ENCODE measurements around the gene CCDC9. TPM values are rescaled to one million over a fixed set of nuclear protein-coding genes. Genes with fewer than 3 reads are reported as not detected.

Gene CCDC9
- total RNA-seq, 2 experiments from 2014 or later: 24.4 to 27.0 TPM

DNA sequence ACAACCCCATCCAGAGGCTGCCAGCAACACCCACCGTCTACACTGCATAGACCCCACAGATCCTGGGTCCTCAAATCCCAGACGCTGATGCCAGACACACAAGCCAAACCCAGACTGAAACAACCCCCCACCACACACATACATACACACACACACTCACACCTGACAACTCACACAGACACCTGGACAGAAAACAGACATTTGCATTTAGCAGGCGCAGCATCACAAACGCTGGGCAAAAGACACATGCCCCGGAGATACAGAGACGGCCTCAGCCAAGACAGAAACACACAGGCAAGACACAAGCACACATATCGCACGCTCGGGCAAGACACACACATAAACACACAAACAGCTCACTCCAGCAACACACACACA is 26.7 kb upstream of the CCDC9 start:
- POLR2A ChIA-PET: interaction anchor here (1.0 to 1.5 kb wide), 2 partner anchors 11 to 14 kb away, joined by 3 to 6 read pairs; no protein-coding TSS in a partner anchor
- intact Hi-C loops (cut with micrococcal nuclease): loop anchor here (2.0 to 5.0 kb wide), 2 partner anchors 13 to 42 kb away; no protein-coding TSS in a partner anchor
- CTCF ChIA-PET: interaction anchor here (0.9 to 1.0 kb wide), 2 partner anchors 15 to 17 kb away, joined by 3 to 5 read pairs; no protein-coding TSS in a partner anchor
- peaks cover 24% of the 10 kb centered on the region for H3K4me1 Mint-ChIP-seq (ENCODE audit: low read depth)
- no peak overlapping the region for H3K4me3 Mint-ChIP-seq
- H3K27ac Mint-ChIP-seq: no peak overlapping the region
- TF ChIP-seq CTCF (IDR thresholded peaks at IDR 0.05): no peak
- peaks cover 10% of the 10 kb centered on the region for H3K36me3 Mint-ChIP-seq (ENCODE audit: low read depth)
- no peaks in the 10 kb centered on the region for H3K27me3 Mint-ChIP-seq
- DNase-seq (peak; percentile 48), ATAC-seq (no peak)
- H3K9me3 Mint-ChIP-seq: no peaks in the 10 kb centered on the region

DNA sequence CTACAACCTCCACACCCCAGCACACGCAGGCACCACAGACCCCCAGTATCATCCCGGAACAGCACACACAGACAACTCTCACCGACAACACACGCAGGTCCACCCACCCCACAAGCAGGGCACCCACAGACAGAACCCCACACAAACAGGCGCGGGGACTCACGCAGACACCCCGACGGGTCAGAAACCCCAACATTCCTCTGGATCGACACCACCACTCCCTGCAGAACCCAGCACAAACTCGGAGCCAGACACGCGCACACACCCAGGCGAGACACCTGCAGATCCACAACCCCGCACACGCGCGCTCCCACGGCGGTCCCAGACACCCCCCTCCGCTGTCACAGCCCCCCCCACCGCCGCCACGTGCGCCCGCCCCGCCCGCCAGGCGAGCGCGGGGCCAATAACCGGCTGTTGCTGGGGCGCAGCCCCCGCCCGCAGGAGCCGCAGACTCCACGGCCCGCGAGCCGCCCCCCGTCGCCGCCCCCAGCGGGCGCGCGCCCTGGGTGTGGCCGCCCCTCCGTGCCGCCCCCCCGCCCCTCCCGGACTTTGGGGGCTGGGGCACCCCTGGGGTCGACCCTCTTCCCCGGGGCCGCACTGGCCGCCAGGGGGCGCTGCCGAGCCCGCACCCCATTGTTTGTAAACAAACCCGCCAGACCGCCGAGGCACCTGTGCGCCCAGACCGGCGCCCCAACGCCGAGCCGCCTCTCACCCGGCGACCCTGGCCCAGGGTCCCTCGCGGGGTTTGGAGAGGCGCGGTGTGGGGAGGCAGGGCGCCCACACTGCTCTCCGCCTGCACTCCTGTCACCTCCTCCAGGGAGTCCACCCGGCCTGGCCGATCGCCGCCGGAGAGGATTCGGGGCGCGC is 26.0 kb upstream of the CCDC9 start:
- ATAC-seq: peak; percentile 2
- peak; percentile 99 for TF ChIP-seq CTCF (IDR thresholded peaks at IDR 0.05)
- Mint-ChIP-seq H3K27ac (peak overlapping the region; percentile 23), H3K27me3 (no peaks in the 10 kb centered on the region), H3K4me3 (peak overlapping the region; percentile 54), H3K4me1 (ENCODE audit: low read depth) (peaks cover 24% of the 10 kb centered on the region), H3K36me3 (ENCODE audit: low read depth) (peaks cover 9% of the 10 kb centered on the region), H3K9me3 (no peaks in the 10 kb centered on the region)
- intact Hi-C loops (cut with micrococcal nuclease): no loop called here
- ChIA-PET CTCF (interaction anchor here (0.9 to 1.0 kb wide), 2 partner anchors 14 to 16 kb away, joined by 3 to 5 read pairs; no protein-coding TSS in a partner anchor), POLR2A (interaction anchor here (1.5 kb wide), 1 partner anchor 14 kb away, joined by 6 read pairs; no protein-coding TSS in a partner anchor)
- peak; percentile 87 for DNase-seq

- Mint-ChIP-seq H3K4me3 (peak within 1 kb of the TSS; percentile 65), H3K9me3 (no peaks in the 10 kb centered on the region), H3K27me3 (no peaks in the 10 kb centered on the region), H3K27ac (peak within 1 kb of the TSS; percentile 72), H3K4me1 (ENCODE audit: low read depth) (peaks cover 20% of the 10 kb centered on the region), H3K36me3 (ENCODE audit: low read depth) (peaks cover 4% of the 10 kb centered on the region)
- ChIA-PET POLR2A (no interaction called here), CTCF (no interaction called here)
- ATAC-seq (no peak), DNase-seq (no peak)
- intact Hi-C loops (cut with micrococcal nuclease): no loop called here
- no peak for TF ChIP-seq CTCF (IDR thresholded peaks at IDR 0.05)
Observed at GRCh38 chr19:47230921-47231214, 25.5 kb upstream of the CCDC9 start, which contains the start of gene BBC3. BBC3 (minus strand) TSS chr19:47231199; CDS start chr19:47228431, 2,768 bp downstream.

DNA sequence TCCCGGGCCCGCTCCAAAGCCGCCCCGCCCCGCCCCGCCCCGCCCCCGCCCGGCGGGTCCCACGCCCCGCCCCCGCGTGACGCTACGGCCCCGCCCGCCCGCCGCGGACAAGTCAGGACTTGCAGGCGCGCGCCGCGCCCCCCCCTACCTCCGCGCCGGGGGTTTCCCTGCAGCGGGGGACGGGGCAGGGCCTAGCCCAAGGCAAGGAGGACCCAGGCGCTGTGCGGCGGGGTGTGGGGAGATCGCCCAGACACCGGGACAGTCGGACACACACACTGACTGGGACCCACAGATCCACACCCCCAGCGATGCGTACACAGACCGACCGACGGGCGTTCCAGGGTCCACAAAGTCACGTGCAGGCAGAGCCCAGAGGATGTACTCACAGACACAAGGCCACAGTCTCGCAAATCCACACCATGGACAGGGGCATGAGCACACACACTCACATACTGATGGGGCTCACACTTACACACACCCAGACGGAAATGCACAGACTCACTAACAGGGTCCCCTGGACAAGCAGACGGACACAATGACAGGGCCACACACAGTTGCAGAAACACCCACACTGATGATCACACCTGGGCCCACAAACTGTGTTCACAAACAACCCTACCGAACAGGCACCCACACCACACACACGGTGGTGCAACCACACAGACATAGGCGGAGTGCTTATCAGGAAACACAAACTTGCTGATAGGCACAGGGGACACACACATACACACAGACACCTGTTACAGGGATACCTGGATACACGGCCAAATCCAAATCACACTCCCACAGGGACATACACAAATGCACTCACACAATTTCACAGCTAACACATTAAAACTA is 24.9 kb upstream of the CCDC9 start:
- Mint-ChIP-seq H3K4me3 (peak overlapping the region; percentile 65), H3K27me3 (no peaks in the 10 kb centered on the region), H3K36me3 (ENCODE audit: low read depth) (peaks cover 4% of the 10 kb centered on the region), H3K9me3 (no peaks in the 10 kb centered on the region), H3K4me1 (ENCODE audit: low read depth) (peaks cover 20% of the 10 kb centered on the region), H3K27ac (peak overlapping the region; percentile 72)
- ATAC-seq: peak; percentile 59
- intact Hi-C loops (cut with micrococcal nuclease): no loop called here
- peak; percentile 93 for DNase-seq
- ChIA-PET POLR2A (interaction anchor here (1.0 to 3.4 kb wide), 5 partner anchors 10 to 45 kb away, joined by 3 to 36 read pairs (median 6); partner anchors contain the start of gene CCDC9), CTCF (interaction anchor here (1.0 to 2.4 kb wide), 5 partner anchors 11 to 218 kb away, joined by 4 to 18 read pairs (median 7); no protein-coding TSS in a partner anchor)
- no peak for TF ChIP-seq CTCF (IDR thresholded peaks at IDR 0.05)
